Activated naive CD4-positive, alpha-beta T cell (primary cell): ENCODE data around the gene EPS8.

Experiments used
- DNase-seq, 4 experiments: peaks; one replicate each; lab custom pipeline; 2025; lab: John Stamatoyannopoulos, UW

EPS8 gene

DNA sequence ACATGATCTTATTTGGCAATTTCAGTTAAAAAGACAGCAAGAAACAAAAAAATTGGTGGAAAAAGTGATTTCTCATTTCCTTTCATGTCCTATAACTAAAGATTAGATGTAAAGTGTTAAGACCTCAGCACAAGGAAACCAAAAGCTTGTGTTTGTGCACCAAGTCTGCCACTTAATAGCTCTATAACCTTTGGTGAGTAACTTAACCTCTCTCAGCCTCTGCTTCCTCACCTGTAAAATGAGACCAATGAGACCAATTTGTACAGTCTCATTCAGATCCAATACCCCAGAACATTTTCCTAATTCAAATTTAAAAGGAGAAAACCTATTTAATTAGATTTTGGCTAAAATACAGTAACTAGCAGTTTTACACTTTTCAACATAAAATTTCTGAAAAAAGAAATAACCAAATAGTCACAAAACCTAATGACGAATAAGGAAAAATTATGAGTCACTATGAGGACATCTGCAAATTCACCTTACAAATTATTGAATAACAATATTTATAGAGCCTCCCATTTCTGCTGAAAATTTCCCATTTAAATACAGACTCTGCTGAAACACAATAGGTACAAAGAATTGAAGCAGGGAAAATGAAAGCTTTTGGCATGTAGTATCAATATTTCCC is 71.1 kb downstream of the EPS8 start:
- DNase-seq, result no peak

DNA sequence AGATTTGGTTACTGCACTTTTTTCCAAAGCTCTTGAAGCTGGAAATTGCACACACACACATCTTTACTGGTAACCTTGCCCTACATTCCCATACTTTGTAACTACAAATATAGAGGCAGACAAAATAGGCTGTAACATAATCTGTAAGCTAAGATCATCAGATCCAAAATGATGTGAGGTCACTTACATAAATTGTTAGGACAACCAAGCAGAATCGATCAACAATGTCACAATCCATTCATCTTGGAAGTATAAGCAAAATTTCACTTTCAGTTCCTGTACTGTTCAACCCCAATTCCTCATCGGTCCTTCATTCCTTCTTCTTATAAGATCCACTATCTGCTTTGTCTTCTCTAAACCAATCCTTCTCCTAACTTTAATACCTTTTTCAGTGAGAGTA is 72.6 kb downstream of the EPS8 start:
- no peak for DNase-seq

DNA sequence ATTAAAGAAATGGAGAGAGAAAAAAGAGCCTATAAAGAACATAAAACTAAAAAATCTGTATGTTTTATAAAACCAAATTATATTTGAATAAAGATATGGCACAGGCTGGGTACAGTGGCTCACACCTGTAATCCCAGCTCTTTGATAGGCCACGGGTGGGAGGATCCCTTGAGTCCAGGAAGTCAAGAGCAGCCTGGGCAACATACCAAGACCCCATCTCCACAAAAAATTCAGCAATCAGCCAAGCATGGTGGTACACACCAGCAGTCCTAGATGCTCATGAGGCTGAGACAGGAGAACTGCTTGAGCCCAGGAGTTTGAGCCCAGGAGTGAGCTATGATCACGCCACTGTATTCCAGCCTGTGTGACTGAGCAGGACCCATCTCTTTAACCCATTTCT is 74.9 kb downstream of the EPS8 start:
- no peak for DNase-seq

- no peak for DNase-seq
These were observed 76.1 kb downstream of the EPS8 start for GRCh38 chr12:15712823-15713660.

DNA sequence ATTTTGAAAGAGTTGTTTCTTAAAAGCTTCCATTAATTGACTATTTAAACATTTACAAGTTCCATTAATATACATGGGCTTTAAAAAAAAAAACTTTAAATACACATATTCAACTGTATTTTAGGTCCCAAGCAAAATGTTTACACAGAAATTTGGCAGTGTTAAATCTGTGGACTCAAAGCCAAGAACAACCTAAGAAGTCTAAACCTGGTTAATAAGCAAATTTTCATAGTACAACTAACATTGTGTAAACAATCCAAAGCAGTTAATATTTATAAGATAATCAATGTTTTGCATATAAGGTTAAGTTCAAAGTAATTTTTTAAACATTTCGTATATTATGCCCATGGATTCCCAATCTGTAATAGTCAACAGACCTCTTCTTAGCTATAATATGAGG is 77.0 kb downstream of the EPS8 start:
- no peak for DNase-seq

- DNase-seq, result no peak
These were observed 78.2 kb downstream of the EPS8 start for GRCh38 chr12:15710860-15711510.

DNA sequence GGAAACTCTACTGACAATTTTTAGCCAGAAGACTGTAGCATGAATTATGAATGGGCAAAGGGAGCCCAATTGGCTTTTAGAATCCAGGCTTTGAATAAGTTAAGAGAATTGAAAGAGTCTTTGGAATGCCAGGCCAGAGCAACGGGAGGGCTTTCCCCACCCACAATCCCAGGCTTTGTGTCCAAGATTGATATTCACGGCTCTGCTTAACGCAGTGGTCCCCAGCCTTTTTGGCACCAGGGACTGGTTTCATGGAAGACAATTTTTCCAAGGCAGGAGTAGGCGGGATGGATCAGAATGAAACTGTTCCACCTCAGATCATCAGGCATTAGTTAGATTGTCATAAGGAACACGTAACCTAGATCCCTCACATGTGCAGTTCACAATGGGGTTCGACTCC is 79.6 kb downstream of the EPS8 start:
- DNase-seq, result no peak

- DNase-seq, result no peak
These were observed 80.7 kb downstream of the EPS8 start for GRCh38 chr12:15708396-15709076.

DNA sequence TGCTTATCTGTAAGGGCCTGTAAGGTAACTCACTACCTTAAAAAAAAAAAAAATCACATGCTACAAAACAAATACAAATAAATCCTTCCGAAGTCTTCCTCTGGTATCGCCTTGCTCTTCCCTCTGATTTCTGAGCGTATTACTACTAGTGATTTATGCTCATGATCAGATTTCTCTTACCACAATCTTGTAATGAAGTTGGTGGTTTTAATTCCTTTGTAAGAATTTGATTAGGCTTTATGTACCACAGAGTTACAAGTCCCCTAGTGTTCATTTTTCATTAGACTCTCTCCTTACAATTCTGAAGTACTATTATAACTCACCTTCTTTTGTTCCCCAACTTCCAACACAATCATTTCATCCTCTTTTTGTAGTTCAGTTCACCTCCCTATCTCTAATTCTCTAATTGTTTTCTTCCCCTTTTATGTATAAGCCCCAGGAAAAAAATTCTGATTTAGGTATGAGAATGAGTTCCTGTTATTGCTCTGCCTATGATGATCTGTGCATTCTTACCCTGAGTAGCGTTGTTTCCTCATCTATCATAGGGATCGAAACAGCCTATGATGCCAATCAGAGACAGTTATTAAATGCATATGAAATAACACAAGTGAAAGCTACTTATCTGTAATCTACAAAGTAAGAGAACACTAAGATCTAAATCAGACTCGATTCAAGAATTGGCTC is 81.5 kb downstream of the EPS8 start:
- DNase-seq, result no peak

- no peak for DNase-seq
These were observed 83.0 kb downstream of the EPS8 start for GRCh38 chr12:15706010-15706676.

DNA sequence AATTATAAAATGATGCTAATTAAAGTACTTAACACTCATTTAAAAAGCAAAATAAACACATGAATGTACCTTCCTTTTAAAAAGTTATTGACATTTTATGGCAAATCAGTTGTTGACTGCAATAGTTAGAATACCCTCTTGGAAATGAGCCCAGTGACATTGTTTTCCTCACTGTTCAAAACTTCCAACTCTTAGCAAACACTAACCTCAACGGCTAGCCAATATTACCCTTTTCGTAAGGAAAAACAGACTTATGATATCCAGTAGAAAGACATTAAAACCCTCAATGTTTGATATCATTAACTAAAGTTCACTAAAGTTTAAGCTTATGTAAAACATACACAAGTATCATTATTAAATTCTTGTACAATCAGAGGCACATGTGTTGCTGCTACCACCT is 83.6 kb downstream of the EPS8 start:
- no peak for DNase-seq

DNA sequence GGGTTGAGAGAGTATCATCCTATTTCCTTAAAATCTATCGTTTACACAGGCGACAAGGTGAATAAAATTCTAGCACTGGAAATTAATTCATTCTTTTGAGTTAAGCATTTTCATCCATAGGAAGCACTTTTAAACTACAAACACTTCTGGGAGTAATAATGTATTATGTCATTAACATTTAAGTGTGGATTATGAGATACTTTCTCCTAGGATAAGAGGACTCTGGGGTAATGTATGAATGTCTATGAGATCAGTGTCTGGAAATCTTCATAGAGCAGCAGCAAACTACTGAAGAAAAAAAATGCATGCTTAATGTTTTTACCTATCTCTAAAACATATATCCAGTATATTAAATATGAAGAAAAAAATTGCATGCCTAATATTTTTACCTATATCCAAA is 86.9 kb downstream of the EPS8 start:
- DNase-seq, result no peak

GRCh38 chr12:15701631-15702156 is 87.5 kb downstream of the EPS8 start:
- DNase-seq, result no peak

GRCh38 chr12:15701206-15701605 is 88.0 kb downstream of the EPS8 start:
- no peak for DNase-seq

- no peak for DNase-seq
These were observed 88.6 kb downstream of the EPS8 start for GRCh38 chr12:15700595-15700994.

- no peak for DNase-seq
These were observed 89.3 kb downstream of the EPS8 start for GRCh38 chr12:15699886-15700285.

- DNase-seq, result no peak
These were observed 90.8 kb downstream of the EPS8 start for GRCh38 chr12:15698377-15698871.

DNA sequence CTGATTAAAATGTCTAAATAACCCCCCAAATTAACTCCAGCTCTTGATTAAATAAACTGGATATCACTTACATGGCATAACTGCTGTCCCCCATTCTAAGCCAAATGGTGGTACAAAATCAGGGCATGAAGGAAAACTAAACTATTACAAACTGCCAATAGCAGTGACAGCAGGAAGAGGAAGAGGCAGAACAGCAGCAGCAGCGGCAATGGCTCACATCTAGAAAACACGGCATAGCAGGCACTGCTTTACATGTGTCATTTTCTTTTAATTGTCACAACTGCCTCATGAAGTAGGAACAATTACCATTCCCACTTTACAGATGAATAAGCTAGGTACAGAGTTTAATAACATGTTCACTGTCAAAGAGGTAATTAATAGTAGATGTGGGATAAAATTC is 92.0 kb downstream of the EPS8 start:
- no peak for DNase-seq

DNA sequence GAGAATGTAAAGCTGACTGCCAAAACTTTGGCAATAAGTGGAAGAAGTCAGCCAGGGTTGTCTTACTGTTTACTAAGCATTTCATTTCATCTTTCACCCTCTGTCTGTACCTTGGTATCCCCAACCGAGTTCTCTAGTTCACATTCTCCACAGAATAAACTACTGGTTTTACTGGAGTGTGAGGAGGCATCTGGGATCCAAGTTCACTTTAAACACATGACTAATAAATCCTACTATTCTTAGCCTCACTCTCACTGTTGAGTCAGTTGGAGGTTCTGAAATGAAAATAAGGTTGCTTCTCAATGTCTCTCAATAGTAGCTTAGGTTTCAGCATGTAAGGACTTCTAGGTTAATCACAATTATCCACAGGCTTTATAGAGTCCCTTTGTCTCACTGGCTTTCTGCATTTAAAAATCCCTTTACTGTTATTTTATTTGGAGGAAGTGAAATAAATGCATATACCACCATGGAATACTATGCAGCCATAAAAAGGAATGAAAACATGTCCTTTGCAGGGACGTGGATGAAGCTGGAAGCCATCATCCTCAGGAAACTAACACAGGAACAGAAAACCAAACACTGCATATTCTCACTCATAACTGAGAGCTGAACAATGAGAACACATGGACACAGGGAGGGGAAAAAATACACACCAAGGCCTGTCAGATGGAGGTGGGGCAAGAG is 95.8 kb downstream of the EPS8 start:
- DNase-seq, result no peak

- DNase-seq, result no peak
These were observed 97.8 kb downstream of the EPS8 start for GRCh38 chr12:15691388-15691787.
